GM18951 (cell line): ENCODE measurements around the gene KIF13A.
"Not testable (repeated sequence)": the region's sequence is repeated elsewhere in the genome, so short reads cannot be mapped to it uniquely, and the experiment has no call there.

Experiments used
- POLR2A ChIP-seq: IDR thresholded peaks from 4 replicates; pipeline ENCODE4 v1.6.1; 2011; ENCODE audit warnings: mild to moderate bottlenecking; ENCODE audit not compliant: insufficient read length, insufficient read depth; ENCODE audit errors: extremely low read depth
- in situ Hi-C: fragments of 300-500 bp; cut with MboI; formaldehyde crosslinking; loops from one replicate; pipeline ENCODE4 v1.12.0; 2022; ENCODE audit warnings: low sequenced_read_pairs, mixed read lengths, inconsistent platforms; ENCODE audit not compliant: unreplicated experiment

Gene KIF13A

GRCh38 chr6:17847203-17847760, 140.2 kb downstream of the KIF13A start:
- in situ Hi-C loops, result no loop called here
- no peak for TF ChIP-seq POLR2A

- in situ Hi-C loops, result no loop called here
Observed at GRCh38 chr6:17846762-17847161, 140.7 kb downstream of the KIF13A start.

GRCh38 chr6:17845598-17845997, 141.8 kb downstream of the KIF13A start:
- TF ChIP-seq POLR2A, result no peak

More at GRCh38 chr6:17846762-17847161, 140.7 kb downstream of the KIF13A start:
- no peak for TF ChIP-seq POLR2A

GRCh38 chr6:17844967-17845366, 142.5 kb downstream of the KIF13A start:
- in situ Hi-C loops, result not testable (repeated sequence)

More at GRCh38 chr6:17845598-17845997, 141.8 kb downstream of the KIF13A start:
- in situ Hi-C loops, result no loop called here

GRCh38 chr6:17842934-17843821, 144.3 kb downstream of the KIF13A start:
- TF ChIP-seq POLR2A, result no peak
- in situ Hi-C loops, result no loop called here

GRCh38 chr6:17842014-17842776, 145.2 kb downstream of the KIF13A start:
- TF ChIP-seq POLR2A, result no peak
- in situ Hi-C loops, result no loop called here

GRCh38 chr6:17839513-17840223, 147.8 kb downstream of the KIF13A start:
- no peak for TF ChIP-seq POLR2A
- in situ Hi-C loops, result no loop called here

GRCh38 chr6:17836293-17836692, 151.1 kb downstream of the KIF13A start:
- no peak for TF ChIP-seq POLR2A
- in situ Hi-C loops, result no loop called here

- TF ChIP-seq POLR2A, result no peak
- in situ Hi-C loops, result no loop called here
Observed at GRCh38 chr6:17835784-17836183, 151.7 kb downstream of the KIF13A start.

- in situ Hi-C loops, result no loop called here
- no peak for TF ChIP-seq POLR2A
Observed at GRCh38 chr6:17831135-17831534, 156.3 kb downstream of the KIF13A start.

GRCh38 chr6:17829905-17830304, 157.5 kb downstream of the KIF13A start:
- TF ChIP-seq POLR2A, result no peak
- in situ Hi-C loops, result no loop called here

GRCh38 chr6:17828149-17828548, 159.3 kb downstream of the KIF13A start:
- no peak for TF ChIP-seq POLR2A
- in situ Hi-C loops, result no loop called here

GRCh38 chr6:17826301-17826700, 161.1 kb downstream of the KIF13A start:
- TF ChIP-seq POLR2A, result no peak
- in situ Hi-C loops, result no loop called here
